SK-N-MC (cell line): ENCODE results near the gene CDKN2B-AS1.
A peak's percentile ranks its signal among the peaks of the same experiment; 100 is the strongest.

ENCODE experiments used
- DNase-seq: peaks from one replicate; pipeline ENCODE4 v3.0.0-alpha.2; 2011; ENCODE audit warnings: low read depth, low spot score
- H3K27ac ChIP-seq: fragments of 200-600 bp; sonication (generic); 2 replicates; pipeline ENCODE4 v1.5.1; 2016; ENCODE audit warnings: mixed run types
- H3K36me3 ChIP-seq: fragments of 200-600 bp; sonication (generic); 2 replicates; pipeline ENCODE4 v1.6.1; 2017; ENCODE audit warnings: antibody characterized with exemption, low read length, mixed read lengths; ENCODE audit not compliant: insufficient read depth
- H3K4me3 ChIP-seq: fragments of 200-600 bp; sonication (generic); 2 replicates; pipeline ENCODE4 v1.5.1; 2016
- H3K9ac ChIP-seq: fragments of 200-600 bp; sonication (generic); 2 replicates; pipeline ENCODE4 v1.8.0; 2017; ENCODE audit warnings: mixed run types, mixed read lengths; ENCODE audit not compliant: insufficient read length
- H3K9me3 ChIP-seq: fragments of 200-600 bp; sonication (generic); 2 replicates; pipeline ENCODE4 v1.6.1; 2017; ENCODE audit warnings: low read depth, mild to moderate bottlenecking, antibody characterized with exemption, low read length, moderate library complexity, mixed read lengths
- EZH2 ChIP-seq: fragments of 200-600 bp; sonication (generic); IDR thresholded peaks from one replicate; pipeline ENCODE4 v1.6.1; 2017; ENCODE audit warnings: antibody characterized with exemption
- FOXP2 ChIP-seq: optimal IDR thresholded peaks from 2 replicates; pipeline ENCODE3; 2011; ENCODE audit warnings: mild to moderate bottlenecking, moderate library complexity; ENCODE audit not compliant: insufficient read depth; ENCODE audit errors: extremely low read length, control extremely low read depth
- POLR2AphosphoS5 ChIP-seq: IDR thresholded peaks from 2 replicates; pipeline ENCODE4 v1.6.1; 2012; ENCODE audit warnings: mild to moderate bottlenecking, low read depth, low read length, borderline replicate concordance

Gene CDKN2B-AS1

GRCh38 chr9:22033012-22033630, 38.5 kb downstream of the CDKN2B-AS1 start:
- H3K9me3 ChIP-seq = no peaks in the 10 kb centered on the region
- no peak for TF ChIP-seq POLR2AphosphoS5
- no peak for TF ChIP-seq EZH2
- no peak for TF ChIP-seq FOXP2
- H3K9ac ChIP-seq = no peak overlapping the region
- no peak for DNase-seq
- peaks cover 26% of the 10 kb centered on the region for H3K36me3 ChIP-seq
- no peak overlapping the region for H3K4me3 ChIP-seq
- H3K27ac ChIP-seq = no peak overlapping the region

DNA sequence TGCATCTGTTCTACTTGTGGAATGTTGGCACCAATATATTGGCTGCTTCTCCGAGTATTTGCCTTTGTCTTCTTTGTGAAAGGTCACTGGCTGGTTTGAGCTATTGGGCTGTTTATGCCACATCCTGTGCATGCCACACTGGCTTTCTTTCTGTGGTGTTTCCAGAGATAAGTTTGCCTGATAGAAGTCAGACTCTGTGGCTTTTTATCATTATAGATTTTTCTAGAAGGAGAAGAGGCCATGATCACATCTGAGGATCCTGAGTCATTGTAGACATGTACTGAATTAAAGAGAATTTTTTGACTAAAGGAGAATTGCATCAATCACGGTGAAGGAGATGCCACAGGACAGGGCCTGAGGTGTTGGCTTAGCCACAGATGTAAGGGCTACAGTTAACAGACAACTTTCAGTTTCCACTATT, 41.0 kb downstream of the CDKN2B-AS1 start:
- no peak overlapping the region for H3K9ac ChIP-seq
- no peak overlapping the region for H3K4me3 ChIP-seq
- no peak overlapping the region for H3K27ac ChIP-seq
- no peak for DNase-seq
- H3K36me3 ChIP-seq = peaks cover 25% of the 10 kb centered on the region
- H3K9me3 ChIP-seq = no peaks in the 10 kb centered on the region
- TF ChIP-seq EZH2 (no peak), POLR2AphosphoS5 (no peak), FOXP2 (no peak)

DNA sequence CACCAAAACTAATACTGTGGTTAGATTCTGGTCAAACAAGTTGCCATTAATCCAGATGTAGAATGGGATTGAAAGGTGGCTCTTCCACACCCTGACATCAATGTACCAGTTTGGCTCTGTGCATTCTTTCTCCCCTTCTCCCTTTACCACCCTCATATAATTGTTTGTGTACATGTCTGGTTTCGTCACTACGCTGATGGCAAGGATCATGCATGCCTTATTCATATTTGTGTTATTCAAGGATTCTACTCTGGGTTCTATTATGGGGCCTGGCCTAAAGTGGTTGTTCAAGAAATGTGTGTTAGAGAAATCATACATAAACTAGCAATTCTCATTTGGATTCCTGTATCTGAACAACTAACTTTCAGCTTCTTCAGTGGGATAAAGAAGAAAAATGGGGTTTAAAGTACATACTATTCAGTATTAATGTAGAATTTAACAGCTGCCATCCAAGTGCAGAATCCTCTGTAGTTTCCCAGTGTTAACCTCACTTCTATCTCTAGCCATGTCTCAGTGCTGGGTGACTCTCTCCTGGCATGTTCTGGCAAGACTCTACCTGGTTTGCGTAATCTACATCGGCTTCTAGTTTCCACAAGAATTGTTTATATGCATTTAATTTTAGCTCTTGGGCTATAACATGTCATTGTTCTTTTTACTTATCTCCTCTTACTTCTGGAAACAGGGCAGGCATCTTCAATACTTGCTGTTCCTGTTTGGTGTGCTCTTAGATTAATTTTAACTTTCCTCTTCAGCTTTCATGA, 42.5 kb downstream of the CDKN2B-AS1 start:
- H3K27ac ChIP-seq = peak overlapping the region; percentile 57
- no peak overlapping the region for H3K9ac ChIP-seq
- TF ChIP-seq FOXP2 (no peak), POLR2AphosphoS5 (no peak), EZH2 (no peak)
- H3K4me3 ChIP-seq = no peak overlapping the region
- DNase-seq = no peak
- peaks cover 20% of the 10 kb centered on the region for H3K36me3 ChIP-seq
- H3K9me3 ChIP-seq = no peaks in the 10 kb centered on the region

GRCh38 chr9:22037954-22038690, 43.5 kb downstream of the CDKN2B-AS1 start:
- TF ChIP-seq FOXP2 (no peak), POLR2AphosphoS5 (no peak), EZH2 (no peak)
- Histone ChIP-seq H3K4me3 (no peak overlapping the region), H3K9ac (no peak overlapping the region), H3K27ac (peak overlapping the region; percentile 57; the same call in 1 of the 2 replicates), H3K36me3 (peaks cover 10% of the 10 kb centered on the region), H3K9me3 (no peaks in the 10 kb centered on the region)
- DNase-seq = peak; percentile 40

- H3K36me3 ChIP-seq = peaks cover 3% of the 10 kb centered on the region; the same call in 1 of the 2 replicates
Measured at GRCh38 chr9:22039258-22039657, 44.7 kb downstream of the CDKN2B-AS1 start.

GRCh38 chr9:22040760-22041159, 46.2 kb downstream of the CDKN2B-AS1 start:
- Histone ChIP-seq H3K9ac (no peak overlapping the region), H3K4me3 (no peak overlapping the region), H3K27ac (no peak overlapping the region), H3K9me3 (no peaks in the 10 kb centered on the region), H3K36me3 (no peaks in the 10 kb centered on the region)
- no peak for DNase-seq
- TF ChIP-seq POLR2AphosphoS5 (no peak), FOXP2 (no peak), EZH2 (no peak)

More at GRCh38 chr9:22039258-22039657, 44.7 kb downstream of the CDKN2B-AS1 start:
- Histone ChIP-seq H3K9ac (no peak overlapping the region), H3K27ac (no peak overlapping the region), H3K9me3 (no peaks in the 10 kb centered on the region), H3K4me3 (no peak overlapping the region)
- no peak for TF ChIP-seq EZH2
- peak; percentile 49 for TF ChIP-seq FOXP2
- DNase-seq = no peak

DNA sequence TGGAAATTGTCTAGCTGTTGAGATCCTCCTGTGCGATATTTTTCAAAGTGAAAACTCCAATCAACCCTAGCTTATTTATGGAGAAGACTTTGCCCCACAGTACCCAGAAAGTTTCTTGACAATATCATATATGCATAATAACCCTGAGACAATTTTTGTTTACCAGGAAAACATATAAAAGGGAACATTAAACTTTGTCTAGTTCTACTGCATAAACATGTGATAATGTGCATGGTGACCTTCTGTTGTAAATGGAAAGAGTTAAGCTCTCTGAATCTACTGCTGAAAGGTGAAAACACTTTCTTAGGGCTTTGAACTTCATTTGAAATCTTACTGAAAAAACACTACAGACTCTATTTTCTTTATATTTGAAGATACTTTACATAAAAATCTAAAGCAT, 46.8 kb downstream of the CDKN2B-AS1 start:
- H3K27ac ChIP-seq = no peak overlapping the region; the same call in 1 of the 2 replicates
- no peak for TF ChIP-seq POLR2AphosphoS5
- no peak for TF ChIP-seq FOXP2
- TF ChIP-seq EZH2 = no peak
- H3K4me3 ChIP-seq = no peak overlapping the region
- H3K36me3 ChIP-seq = no peaks in the 10 kb centered on the region
- no peak overlapping the region for H3K9ac ChIP-seq
- H3K9me3 ChIP-seq = no peaks in the 10 kb centered on the region
- DNase-seq = no peak

DNA sequence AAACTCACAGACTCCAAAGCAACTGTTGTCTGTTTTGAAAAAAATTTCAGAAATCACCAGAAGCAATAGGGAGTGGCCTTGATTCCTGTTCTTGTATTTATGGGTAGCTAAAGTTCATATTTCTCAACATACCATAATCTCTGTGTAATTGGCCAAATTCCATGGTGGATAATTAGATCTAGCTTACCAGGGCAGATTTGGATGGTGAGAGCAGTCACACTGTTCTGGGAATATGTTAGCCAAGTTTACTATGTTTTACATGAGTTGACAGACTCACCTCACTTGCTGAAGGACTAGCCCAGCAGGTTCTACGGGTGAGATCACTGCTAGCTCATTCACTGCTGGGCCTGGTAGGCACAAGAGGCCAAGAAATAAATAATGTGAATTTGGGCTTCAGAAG, 47.2 kb downstream of the CDKN2B-AS1 start:
- no peak overlapping the region for H3K4me3 ChIP-seq
- H3K36me3 ChIP-seq = 0 out of 2 replicates have a peak, but pooled peaks cover 1% of the 10 kb centered on the region
- H3K9me3 ChIP-seq = no peaks in the 10 kb centered on the region
- TF ChIP-seq POLR2AphosphoS5 (no peak), EZH2 (no peak), FOXP2 (no peak)
- H3K27ac ChIP-seq = no peak overlapping the region; the same call in 1 of the 2 replicates
- DNase-seq = no peak
- no peak overlapping the region for H3K9ac ChIP-seq

DNA sequence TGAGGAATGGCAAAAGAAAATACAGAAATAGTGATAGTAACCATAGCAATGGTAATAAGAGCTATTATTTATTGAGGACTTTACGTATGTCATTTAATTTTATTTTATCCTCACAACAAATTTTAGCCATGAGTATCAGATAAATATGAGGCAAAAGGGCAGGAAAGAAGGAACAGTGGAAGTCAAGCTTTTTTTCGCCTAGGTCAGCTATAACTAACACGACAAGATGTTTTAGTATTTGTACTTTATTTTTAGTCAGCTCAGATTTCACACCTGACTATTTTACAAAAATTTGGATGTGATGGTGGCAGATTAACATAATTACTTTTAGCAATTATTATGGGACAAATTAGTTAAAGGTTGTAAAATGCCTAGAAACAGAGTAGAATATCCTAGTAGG, 49.3 kb downstream of the CDKN2B-AS1 start:
- DNase-seq = no peak
- TF ChIP-seq POLR2AphosphoS5 (no peak), EZH2 (no peak), FOXP2 (no peak)
- Histone ChIP-seq H3K4me3 (no peak overlapping the region), H3K36me3 (0 out of 2 replicates have a peak, but pooled peaks cover 8% of the 10 kb centered on the region), H3K9me3 (no peaks in the 10 kb centered on the region), H3K9ac (no peak overlapping the region), H3K27ac (no peak overlapping the region)
